Sigmoid colon (tissue), 7 donors: Measurements from ENCODE around the gene SLC9A3. TPM values are rescaled to one million over a fixed set of nuclear protein-coding genes. Genes with fewer than 3 reads are reported as not detected.
A peak's percentile ranks its signal among the peaks of the same experiment; 100 is the strongest.

ENCODE experiments used
- DNase-seq: peaks from one replicate; pipeline ENCODE4 v3.0.0-alpha.2; 2019
- H3K27ac ChIP-seq, 4 donors: fragments of 200-600 bp; sonication (generic); one replicate each; pipeline ENCODE4 v1.5.1; 2016 to 2019; ENCODE audit warnings: mild to moderate bottlenecking in 1 of 4
- H3K27me3 ChIP-seq, 3 donors: fragments of 200-600 bp; sonication (generic); one replicate each; pipeline ENCODE4 v1.5.1; 2019; ENCODE audit warnings: mild to moderate bottlenecking in 1 of 3
- H3K36me3 ChIP-seq, 4 donors: fragments of 200-600 bp; sonication (generic); one replicate each; pipeline ENCODE4 v1.5.1; 2016 to 2019
- H3K4me1 ChIP-seq, 4 donors: fragments of 200-600 bp; sonication (generic); one replicate each; pipeline ENCODE4 v1.5.1; 2017 to 2019
- H3K4me3 ChIP-seq, 4 donors: fragments of 200-600 bp; sonication (generic); one replicate each; pipeline ENCODE4 v1.5.1; 2017 to 2019; ENCODE audit warnings: mild to moderate bottlenecking in 2 of 4, moderate library complexity in 1 of 4
- H3K9me3 ChIP-seq, 4 donors: fragments of 200-600 bp in 3 of 4; sonication (generic) in 3 of 4; one replicate each; pipeline versions ENCODE4 v1.5.1 to v1.6.1; 2013 to 2019
- CTCF ChIP-seq, 4 experiments: fragments of 450-650 bp in 3 of 4; fragments of 200-600 bp in 1 of 4; IDR thresholded peaks; one replicate each; pipeline ENCODE4 v1.5.1; 2016 to 2019; ENCODE audit warnings: antibody characterized with exemption in 4 of 4, mild to moderate bottlenecking in 3 of 4, moderate library complexity in 2 of 4
- EP300 ChIP-seq, 4 donors: sonication (generic); formaldehyde crosslinking; IDR thresholded peaks; one replicate each; pipeline ENCODE4 v1.6.1; 2017; ENCODE audit warnings: antibody characterized with exemption in 4 of 4
- POLR2A ChIP-seq, 2 donors: fragments of 450-650 bp; IDR thresholded peaks; one replicate each; pipeline ENCODE4 v1.6.1; 2016; ENCODE audit warnings: antibody characterized with exemption in 2 of 2, mild to moderate bottlenecking in 2 of 2, moderate library complexity in 2 of 2
- POLR2AphosphoS5 ChIP-seq, 4 donors: sonication (generic); formaldehyde crosslinking; IDR thresholded peaks; one replicate each; pipeline ENCODE4 v1.6.1; 2017; ENCODE audit warnings: antibody characterized with exemption in 4 of 4
- WGBS, 2 donors: extraction: QIAGEN DNeasy Blood & Tissue Kit; methylation state at CpG; one replicate each; pipeline ENCODE4 v1.1.7; 2013; 5-methylcytosine and 5-hydroxymethylcytosine counted together
- intact Hi-C: fragments of 100-400 bp; cut with DNase I; formaldehyde crosslinking; loops from one replicate; pipeline ENCODE4 v1.15.1; 2023
- polyA plus RNA-seq, 3 donors: library from polyadenylated mRNA; stranded (reverse); fragments of 200-250 nt; gene quantifications; one replicate each; pipeline ENCODE4 v1.2.3, GENCODE V29; 2013
- total RNA-seq, 4 donors: library from RNA; depleted of rRNA; stranded (reverse); fragments of >200 nt; gene quantifications; one replicate each; pipeline ENCODE4 v1.1.0, GENCODE V29; 2016
- donor health status: healthy with polysubstance abuse.
- donor health status: Bipolar disorder and iron deficiency.
- donor health status: healthy.

SLC9A3 gene
- total and polyA plus RNA-seq, 7 donors = 0.83 to 51.3 (median 2.5) TPM

DNA sequence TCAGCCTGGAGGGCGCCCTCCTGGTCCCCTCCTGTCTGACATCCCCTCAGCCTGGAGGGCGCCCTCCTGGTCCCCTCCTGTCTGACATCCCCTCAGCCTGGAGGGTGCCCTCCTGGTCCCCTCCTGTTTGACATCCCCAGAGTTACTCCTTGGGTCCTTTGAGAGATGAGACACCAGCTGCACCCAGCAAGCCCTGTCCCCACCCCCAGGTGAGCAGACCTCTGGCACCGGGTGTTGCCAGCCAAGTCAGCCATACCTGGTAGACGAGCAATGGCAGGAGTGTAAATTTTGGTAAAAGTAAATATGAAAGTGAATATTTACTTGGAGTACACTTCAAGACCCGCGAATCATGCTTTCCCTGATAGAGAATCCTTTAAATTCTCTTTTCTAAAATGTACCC, 55.8 kb downstream of the SLC9A3 start:
- H3K27me3 ChIP-seq = no peaks in the 10 kb centered on the region
- H3K27ac ChIP-seq = no peak overlapping the region
- TF ChIP-seq CTCF (IDR thresholded peaks at IDR 0.05) (no peak), POLR2A (IDR thresholded peaks at IDR 0.05) (no peak), POLR2AphosphoS5 (IDR thresholded peaks at IDR 0.05) (no peak), EP300 (IDR thresholded peaks at IDR 0.05) (no peak)
- intact Hi-C loops = no loop called here
- no peak overlapping the region for H3K4me3 ChIP-seq
- DNase-seq = peak; percentile 56
- peaks cover 0 to 22% (median 9%) of the 10 kb centered on the region in 4 donors for H3K4me1 ChIP-seq
- 92 to 95% methylated on average over 5 of the region's 6 CpGs for WGBS, 2 donors
- peaks cover 0 to 42% (median 22%) of the 10 kb centered on the region in 4 donors for H3K36me3 ChIP-seq
- no peaks in the 10 kb centered on the region for H3K9me3 ChIP-seq

- Histone ChIP-seq H3K27me3 (no peaks in the 10 kb centered on the region), H3K4me3 (no peak overlapping the region), H3K9me3 (no peaks in the 10 kb centered on the region), H3K27ac (no peak overlapping the region), H3K4me1 (peaks cover 0 to 12% (median under 1%) of the 10 kb centered on the region in 4 donors), H3K36me3 (peaks cover 5 to 59% (median 36%) of the 10 kb centered on the region in 4 donors)
- TF ChIP-seq POLR2A (IDR thresholded peaks at IDR 0.05) (no peak), EP300 (IDR thresholded peaks at IDR 0.05) (no peak), CTCF (IDR thresholded peaks at IDR 0.05) (no peak), POLR2AphosphoS5 (IDR thresholded peaks at IDR 0.05) (no peak)
- intact Hi-C loops = no loop called here
- WGBS, 2 donors = 94 to 95% methylated on average over 30 of the region's 30 CpGs
- peak; percentile 54 for DNase-seq
These were observed 57.5 kb downstream of the SLC9A3 start for GRCh38 chr5:466661-467310.

- peaks cover 5 to 66% (median 39%) of the 10 kb centered on the region in 4 donors for H3K36me3 ChIP-seq
- H3K4me3 ChIP-seq = no peak overlapping the region
- no peak overlapping the region for H3K27ac ChIP-seq
- 86 to 89% methylated on average over 29 of the region's 29 CpGs for WGBS, 2 donors
- TF ChIP-seq CTCF (IDR thresholded peaks at IDR 0.05) = no peak
- TF ChIP-seq POLR2AphosphoS5 (IDR thresholded peaks at IDR 0.05) = no peak
- no peak for TF ChIP-seq POLR2A (IDR thresholded peaks at IDR 0.05)
- TF ChIP-seq EP300 (IDR thresholded peaks at IDR 0.05) = no peak
- H3K27me3 ChIP-seq = no peaks in the 10 kb centered on the region
- H3K9me3 ChIP-seq = no peaks in the 10 kb centered on the region
- intact Hi-C loops = no loop called here
- DNase-seq = peak; percentile 55
- peaks cover 0 to 2% (median 0%) of the 10 kb centered on the region in 4 donors for H3K4me1 ChIP-seq
These were observed 58.5 kb downstream of the SLC9A3 start for GRCh38 chr5:465591-466403.

DNA sequence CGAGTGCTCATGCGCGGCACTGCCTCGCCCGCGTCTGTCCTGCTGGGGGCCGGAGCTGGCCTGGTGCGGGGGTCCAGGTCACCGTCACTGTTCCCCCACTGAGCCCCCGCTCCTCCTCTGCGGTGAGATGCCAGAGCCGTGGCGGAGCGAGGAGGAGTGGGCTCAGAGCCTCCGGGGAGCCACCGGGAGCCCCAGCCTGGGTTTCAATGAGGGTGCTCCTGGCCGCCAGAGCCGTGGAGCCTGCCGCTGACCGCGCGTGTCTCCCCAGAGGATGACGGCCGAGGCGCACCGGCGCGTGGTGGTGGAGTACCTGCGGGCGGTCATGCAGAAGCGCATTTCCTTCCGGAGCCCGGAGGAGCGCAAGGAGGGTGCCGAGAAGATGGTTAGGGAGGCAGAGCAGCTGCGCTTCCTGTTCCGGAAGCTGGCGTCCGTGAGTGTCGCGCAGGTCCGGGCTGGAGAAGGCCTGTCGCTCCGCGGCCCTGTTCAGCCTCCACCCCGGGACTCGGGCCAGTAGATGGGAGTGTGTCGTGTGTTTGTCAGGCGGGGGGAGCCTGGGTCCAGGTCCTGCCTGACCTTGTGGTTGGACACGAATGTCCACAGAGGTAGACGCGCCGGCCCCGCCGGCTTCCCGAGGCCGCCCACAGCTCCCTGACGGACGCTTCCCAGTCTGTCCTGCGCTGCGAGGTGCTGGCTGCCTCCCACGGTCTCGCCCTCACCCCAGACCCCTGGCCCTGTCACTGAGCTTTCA, 59.2 kb downstream of the SLC9A3 start:
- Histone ChIP-seq H3K36me3 (peaks cover 5 to 74% (median 40%) of the 10 kb centered on the region in 4 donors), H3K4me3 (no peak overlapping the region), H3K27ac (no peak overlapping the region), H3K4me1 (no peaks in the 10 kb centered on the region), H3K9me3 (no peaks in the 10 kb centered on the region), H3K27me3 (no peaks in the 10 kb centered on the region)
- TF ChIP-seq CTCF (IDR thresholded peaks at IDR 0.05) = no peak
- TF ChIP-seq POLR2A (IDR thresholded peaks at IDR 0.05) = no peak
- no peak for TF ChIP-seq POLR2AphosphoS5 (IDR thresholded peaks at IDR 0.05)
- no peak for TF ChIP-seq EP300 (IDR thresholded peaks at IDR 0.05)
- 95 to 96% methylated on average over 63 of the region's 63 CpGs for WGBS, 2 donors
- intact Hi-C loops = no loop called here
- DNase-seq = peak; percentile 61
